Erythroblast (primary cell): Measurements from ENCODE around the gene SLC26A1.

Experiments used
- GATA1 ChIP-seq: IDR thresholded peaks from 2 replicates; pipeline ENCODE4 v1.6.1; 2011; ENCODE audit warnings: low read depth, mild to moderate bottlenecking, control low read depth, low read length, moderate library complexity
- POLR2A ChIP-seq: IDR thresholded peaks from 2 replicates; pipeline ENCODE4 v1.6.1; 2011; ENCODE audit warnings: mild to moderate bottlenecking, low read length

DNA sequence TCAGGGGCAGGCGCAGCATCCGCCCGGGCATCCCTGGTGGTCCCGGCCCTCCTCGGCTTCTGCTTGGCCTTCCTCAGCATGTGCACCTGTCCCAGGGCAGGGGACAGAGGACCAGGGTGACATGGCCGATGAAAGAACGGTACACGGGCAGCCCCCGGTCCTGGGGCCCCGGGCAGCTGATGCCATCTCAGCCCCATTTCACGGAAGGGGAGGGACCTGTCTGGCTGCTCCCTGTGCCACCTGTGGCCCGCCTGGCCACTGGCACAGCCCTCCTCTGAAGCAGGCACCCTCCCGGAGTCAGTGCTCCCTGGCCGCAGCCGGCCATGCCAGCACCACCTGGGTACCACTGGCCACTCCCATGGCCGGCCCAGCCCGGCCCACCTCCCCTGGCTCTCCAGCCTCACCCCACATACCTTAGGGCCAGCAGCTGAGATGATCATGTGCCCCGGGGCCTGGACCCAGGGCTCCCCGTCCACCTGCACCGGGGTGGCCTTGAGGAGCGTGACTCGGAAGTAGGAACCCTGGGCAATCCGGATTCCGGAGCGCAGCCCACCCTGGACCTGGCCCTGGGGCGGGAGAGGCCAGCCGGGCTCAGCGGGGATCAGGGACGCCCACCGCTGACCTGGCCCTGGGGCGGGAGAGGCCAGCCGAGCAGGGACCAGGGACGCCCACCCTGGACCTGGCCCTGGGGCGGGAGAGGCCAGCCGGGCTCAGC, 32.4 kb downstream of the SLC26A1 start:
- no peak for TF ChIP-seq POLR2A
- no peak for TF ChIP-seq GATA1
